IPS-20b (cell line): Measurements from ENCODE around the gene UGDH.
"Not testable (repeated sequence)": the region's sequence is repeated elsewhere in the genome, so short reads cannot be mapped to it uniquely, and the experiment has no call there.

Experiments used
- H3K27ac ChIP-seq: one replicate; pipeline ENCODE4 v1.5.1; 2013; ENCODE audit warnings: low read length
- H3K27me3 ChIP-seq: 2 replicates; pipeline ENCODE4 v1.6.1; 2013; ENCODE audit warnings: mild to moderate bottlenecking, low read length, inconsistent platforms; ENCODE audit not compliant: insufficient read depth
- H3K36me3 ChIP-seq: 2 replicates; pipeline ENCODE4 v1.6.1; 2013; ENCODE audit warnings: low read depth, mild to moderate bottlenecking, inconsistent platforms, low read length, moderate library complexity; ENCODE audit not compliant: insufficient read depth
- H3K4me1 ChIP-seq: 2 replicates; pipeline ENCODE4 v1.6.1; 2013; ENCODE audit warnings: mild to moderate bottlenecking, control low read depth, inconsistent platforms, low read length, moderate library complexity; ENCODE audit not compliant: insufficient read depth
- H3K4me3 ChIP-seq: 2 replicates; pipeline ENCODE4 v1.5.1; 2013; ENCODE audit warnings: mild to moderate bottlenecking, low read length, inconsistent platforms
- H3K9ac ChIP-seq: 2 replicates; pipeline ENCODE4 v1.6.1; 2013; ENCODE audit warnings: low read depth, mild to moderate bottlenecking, inconsistent platforms, low read length, moderate library complexity
- H3K9me3 ChIP-seq: 2 replicates; pipeline ENCODE4 v1.6.1; 2013; ENCODE audit warnings: mild to moderate bottlenecking, low read depth, low read length, inconsistent platforms; ENCODE audit not compliant: insufficient read depth

UGDH gene

GRCh38 chr4:39528061-39528465 lies 824 bp upstream of the UGDH start:
- peaks cover 31% of the 10 kb centered on the region for H3K9me3 ChIP-seq
- H3K27me3 ChIP-seq, result no peaks in the 10 kb centered on the region

GRCh38 chr4:39526765-39527295 lies 409 bp downstream of the UGDH start:
- H3K27ac ChIP-seq, result peak overlapping the region; percentile 74
- peaks cover 23% of the 10 kb centered on the region for H3K36me3 ChIP-seq
- peaks cover 3% of the 10 kb centered on the region; the same call in 1 of the 2 replicates for H3K4me1 ChIP-seq
- peak overlapping the region; percentile 94 for H3K4me3 ChIP-seq
- no peaks in the 10 kb centered on the region for H3K27me3 ChIP-seq
- H3K9me3 ChIP-seq, result peaks cover 20% of the 10 kb centered on the region
- peak overlapping the region; percentile 92 for H3K9ac ChIP-seq

More at GRCh38 chr4:39528061-39528465, 824 bp upstream of the UGDH start:
- Histone ChIP-seq H3K36me3 (peaks cover 36% of the 10 kb centered on the region), H3K27ac (peak overlapping the region; percentile 74), H3K4me3 (peak overlapping the region; percentile 94), H3K4me1 (peaks cover 3% of the 10 kb centered on the region; the same call in 1 of the 2 replicates), H3K9ac (peak overlapping the region; percentile 96)

- Histone ChIP-seq H3K4me3 (peak overlapping the region; percentile 94), H3K27ac (no peak overlapping the region), H3K9ac (peak overlapping the region; percentile 92), H3K4me1 (peaks cover 3% of the 10 kb centered on the region; the same call in 1 of the 2 replicates), H3K9me3 (peaks cover 13% of the 10 kb centered on the region), H3K36me3 (peaks cover 16% of the 10 kb centered on the region), H3K27me3 (no peaks in the 10 kb centered on the region)
Measured at GRCh38 chr4:39525822-39526690, 1.2 kb downstream of the UGDH start.

GRCh38 chr4:39524161-39524957 lies 2.9 kb downstream of the UGDH start:
- Histone ChIP-seq H3K27ac (no peak overlapping the region), H3K27me3 (no peaks in the 10 kb centered on the region), H3K36me3 (peaks cover 14% of the 10 kb centered on the region), H3K9me3 (no peaks in the 10 kb centered on the region), H3K4me3 (no peak overlapping the region), H3K9ac (no peak overlapping the region), H3K4me1 (peaks cover 3% of the 10 kb centered on the region; the same call in 1 of the 2 replicates)

GRCh38 chr4:39522068-39522467 lies 5.2 kb downstream of the UGDH start:
- Histone ChIP-seq H3K9ac (no peak overlapping the region), H3K4me3 (no peak overlapping the region), H3K36me3 (peaks cover 32% of the 10 kb centered on the region), H3K27me3 (no peaks in the 10 kb centered on the region), H3K9me3 (no peaks in the 10 kb centered on the region), H3K27ac (no peak overlapping the region), H3K4me1 (no peaks in the 10 kb centered on the region; the same call in 1 of the 2 replicates)

GRCh38 chr4:39521253-39521919 lies 5.9 kb downstream of the UGDH start:
- Histone ChIP-seq H3K27ac (no peak overlapping the region), H3K4me1 (no peaks in the 10 kb centered on the region; the same call in 1 of the 2 replicates), H3K9me3 (no peaks in the 10 kb centered on the region), H3K27me3 (no peaks in the 10 kb centered on the region), H3K9ac (no peak overlapping the region), H3K36me3 (peaks cover 37% of the 10 kb centered on the region), H3K4me3 (no peak overlapping the region)

- H3K9me3 ChIP-seq, result no peaks in the 10 kb centered on the region
- no peaks in the 10 kb centered on the region for H3K4me1 ChIP-seq
- H3K27me3 ChIP-seq, result no peaks in the 10 kb centered on the region
- no peak overlapping the region for H3K27ac ChIP-seq
- peaks cover 43% of the 10 kb centered on the region for H3K36me3 ChIP-seq
- no peak overlapping the region for H3K4me3 ChIP-seq
- no peak overlapping the region for H3K9ac ChIP-seq
Measured at GRCh38 chr4:39518484-39518883, 8.8 kb downstream of the UGDH start.

- H3K36me3 ChIP-seq, result peaks cover 62% of the 10 kb centered on the region
- H3K4me1 ChIP-seq, result no peaks in the 10 kb centered on the region
- H3K27ac ChIP-seq, result no peak overlapping the region
Measured at GRCh38 chr4:39516407-39516966, 10.8 kb downstream of the UGDH start.

GRCh38 chr4:39515669-39516401 lies 11.4 kb downstream of the UGDH start:
- H3K4me1 ChIP-seq, H3K4me3 ChIP-seq, H3K27ac ChIP-seq, H3K9me3 ChIP-seq, H3K9ac ChIP-seq, H3K27me3 ChIP-seq: not testable (repeated sequence)
- H3K36me3 ChIP-seq, result peaks cover 66% of the 10 kb centered on the region

More at GRCh38 chr4:39516407-39516966, 10.8 kb downstream of the UGDH start:
- Histone ChIP-seq H3K4me3 (no peak overlapping the region), H3K9ac (no peak overlapping the region), H3K27me3 (no peaks in the 10 kb centered on the region), H3K9me3 (no peaks in the 10 kb centered on the region)

GRCh38 chr4:39514888-39515401 lies 12.3 kb downstream of the UGDH start:
- H3K9me3 ChIP-seq, result no peaks in the 10 kb centered on the region
- no peaks in the 10 kb centered on the region for H3K27me3 ChIP-seq
- no peak overlapping the region for H3K27ac ChIP-seq
- peaks cover 70% of the 10 kb centered on the region for H3K36me3 ChIP-seq
- H3K9ac ChIP-seq, result no peak overlapping the region
- H3K4me3 ChIP-seq, result no peak overlapping the region
- H3K4me1 ChIP-seq, result no peaks in the 10 kb centered on the region
